NCI-H526 treated with DMSO at 0.1 percent for 48 hours (cell line): ENCODE results near the gene CNIH2.

Experiments used
- DNase-seq: peaks from one replicate; lab custom pipeline; 2025; lab: John Stamatoyannopoulos, UW

Gene CNIH2

GRCh38 chr11:66329165-66329673 lies 51.2 kb downstream of the CNIH2 start:
- no peak for DNase-seq

GRCh38 chr11:66330931-66331330 lies 53.0 kb downstream of the CNIH2 start:
- no peak for DNase-seq

GRCh38 chr11:66331542-66332370 lies 53.8 kb downstream of the CNIH2 start:
- no peak for DNase-seq

GRCh38 chr11:66332371-66333219 lies 54.6 kb downstream of the CNIH2 start:
- no peak for DNase-seq

- DNase-seq = no peak
These were observed 55.4 kb downstream of the CNIH2 start for GRCh38 chr11:66333220-66333877.
